Measurements from ENCODE around the gene GM2A.
A peak's percentile ranks its signal among the peaks of the same experiment; 100 is the strongest.

Gene GM2A

DNA sequence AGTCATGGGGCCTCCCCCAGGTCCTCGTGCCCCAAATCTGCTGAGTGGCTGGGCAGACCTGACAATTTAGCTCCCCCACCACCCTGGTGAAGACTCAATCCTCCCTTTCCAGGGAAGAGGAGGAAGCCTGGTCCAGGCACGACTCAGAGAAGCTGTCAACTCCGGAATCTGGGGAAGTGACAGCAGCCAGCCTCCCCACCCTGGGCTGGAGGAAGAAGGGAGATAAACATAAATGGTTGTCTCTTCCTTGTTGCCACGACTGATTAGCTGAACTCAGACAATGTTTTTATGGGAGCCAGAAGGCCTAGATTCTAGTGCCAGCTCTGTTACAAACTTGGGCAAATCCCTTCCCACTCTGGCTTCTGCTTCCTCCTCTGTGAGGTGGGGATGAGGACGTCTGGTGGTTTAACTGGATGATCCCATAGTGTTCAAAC is 44.5 kb upstream of the GM2A start:
- H3K27me3 ChIP-seq (ENCODE audit: insufficient read depth, low read length, poor library complexity, severe bottlenecking): no peaks in the 10 kb centered on the region
- TF ChIP-seq CTCF (conservative IDR thresholded peaks at IDR 0.05; ENCODE audit: low read length): no peak
- TF ChIP-seq EZH2phosphoT487 (IDR thresholded peaks at IDR 0.05; ENCODE audit: borderline replicate concordance): no peak
- no peaks in the 10 kb centered on the region for H3K36me3 ChIP-seq (ENCODE audit: insufficient read depth, low read length)
- peaks cover 9% of the 10 kb centered on the region; the same call in 1 of the 2 replicates for H3F3A ChIP-seq (ENCODE audit: low read depth)
- H3K4me1 ChIP-seq (ENCODE audit: insufficient read depth, low read length, poor library complexity, severe bottlenecking): peaks cover 35% of the 10 kb centered on the region
- no peaks in the 10 kb centered on the region for H4K20me1 ChIP-seq (ENCODE audit: insufficient read depth, low read length, poor library complexity, severe bottlenecking)
- H3K9ac ChIP-seq (ENCODE audit: low read depth, low read length, poor library complexity, severe bottlenecking): peak overlapping the region; percentile 2
- H2AFZ ChIP-seq (ENCODE audit: low read length): no peak overlapping the region
- no peaks in the 10 kb centered on the region for H3K9me2 ChIP-seq (replicated peaks; ENCODE audit: low read depth, low read length)
- H3K4me2 ChIP-seq (ENCODE audit: low read depth, low read length, poor library complexity, severe bottlenecking): peak overlapping the region; percentile 6
- peaks cover 42% of the 10 kb centered on the region for H3K79me2 ChIP-seq (ENCODE audit: insufficient read depth, low read length)
- H3K4me3 ChIP-seq (ENCODE audit: low read length, poor library complexity, severe bottlenecking): no peak overlapping the region
- no peaks in the 10 kb centered on the region for H3K9me3 ChIP-seq (ENCODE audit: insufficient read depth, low read depth, low read length)

DNA sequence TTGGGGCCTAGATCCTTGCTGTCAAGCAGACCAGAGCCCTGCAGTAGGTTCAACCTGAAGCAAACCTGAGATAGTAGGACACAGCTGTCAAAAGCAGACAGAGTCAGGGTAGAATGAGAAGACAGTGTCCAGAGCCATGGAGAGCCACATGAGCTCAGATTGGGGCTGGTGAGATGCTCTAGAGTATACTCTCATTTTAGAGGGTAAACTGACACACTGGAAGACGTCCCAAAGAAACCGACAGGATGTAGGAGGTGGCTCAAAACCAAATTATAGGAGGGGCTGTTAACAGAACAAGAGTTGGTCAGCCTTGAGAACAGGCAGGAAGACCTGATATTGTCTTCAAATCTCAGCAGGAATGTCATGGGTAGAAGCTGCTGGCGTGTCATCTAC is 40.6 kb upstream of the GM2A start:
- Histone ChIP-seq H3K4me1 (ENCODE audit: insufficient read depth, low read length, poor library complexity, severe bottlenecking) (peaks cover 64% of the 10 kb centered on the region), H3K4me2 (ENCODE audit: low read depth, low read length, poor library complexity, severe bottlenecking) (peak overlapping the region; percentile 96), H3K79me2 (ENCODE audit: insufficient read depth, low read length) (peaks cover 73% of the 10 kb centered on the region)

DNA sequence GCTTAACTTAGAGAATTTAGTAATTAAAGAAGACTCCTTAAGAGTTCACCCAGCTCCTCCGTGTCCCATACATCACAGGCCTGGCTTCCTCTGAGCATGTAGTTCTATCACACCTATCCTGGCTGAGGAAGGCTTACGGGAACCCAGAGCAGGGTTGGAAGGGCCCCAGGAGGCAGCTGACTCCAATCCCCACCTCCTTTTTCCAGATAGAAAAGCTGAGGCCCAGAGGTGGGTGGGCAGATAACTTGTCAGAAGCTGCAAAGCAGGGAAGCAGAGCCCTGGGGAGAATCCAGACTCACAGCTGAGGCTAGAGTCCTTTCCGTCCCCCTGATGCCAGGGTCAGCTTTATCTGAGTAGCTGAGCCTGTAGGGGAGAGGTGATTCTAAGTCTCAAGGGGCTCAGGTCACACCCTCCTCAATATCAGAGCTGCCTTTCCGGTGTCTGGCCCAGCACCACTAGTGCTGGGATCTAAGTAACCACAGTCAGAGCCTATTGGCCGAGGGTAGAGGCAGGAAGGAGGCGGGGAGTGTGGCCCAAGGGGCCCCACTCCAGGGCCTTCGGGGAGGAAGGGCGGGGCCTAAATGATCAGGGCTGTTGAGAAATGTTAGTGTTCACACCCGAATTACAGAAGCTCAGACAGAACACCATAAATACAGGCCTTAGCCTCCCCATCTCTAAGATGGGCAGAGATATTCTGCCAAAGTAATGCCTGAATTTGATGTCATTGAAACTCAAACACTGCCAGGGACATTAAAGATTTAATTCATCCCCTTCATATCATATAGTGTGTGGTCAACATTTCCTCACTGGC is 39.0 kb upstream of the GM2A start:
- TF ChIP-seq CTCF (conservative IDR thresholded peaks at IDR 0.05; ENCODE audit: low read length) (no peak), EZH2phosphoT487 (IDR thresholded peaks at IDR 0.05; ENCODE audit: borderline replicate concordance) (no peak)
- H3K4me2 ChIP-seq (ENCODE audit: low read depth, low read length, poor library complexity, severe bottlenecking): peak overlapping the region; percentile 96
- H3K4me3 ChIP-seq (ENCODE audit: low read length, poor library complexity, severe bottlenecking): peak overlapping the region; percentile 79
- H3K27me3 ChIP-seq (ENCODE audit: insufficient read depth, low read length, poor library complexity, severe bottlenecking): no peaks in the 10 kb centered on the region
- H3K9ac ChIP-seq (ENCODE audit: low read depth, low read length, poor library complexity, severe bottlenecking): peak overlapping the region; percentile 98
- no peaks in the 10 kb centered on the region for H3K9me2 ChIP-seq (replicated peaks; ENCODE audit: low read depth, low read length)
- H2AFZ ChIP-seq (ENCODE audit: low read length): no peak overlapping the region
- H3K4me1 ChIP-seq (ENCODE audit: insufficient read depth, low read length, poor library complexity, severe bottlenecking): peaks cover 72% of the 10 kb centered on the region
- H3F3A ChIP-seq (ENCODE audit: low read depth): peaks cover 24% of the 10 kb centered on the region
- no peaks in the 10 kb centered on the region for H3K9me3 ChIP-seq (ENCODE audit: insufficient read depth, low read depth, low read length)
- H4K20me1 ChIP-seq (ENCODE audit: insufficient read depth, low read length, poor library complexity, severe bottlenecking): peaks cover under 1% of the 10 kb centered on the region
- no peaks in the 10 kb centered on the region for H3K36me3 ChIP-seq (ENCODE audit: insufficient read depth, low read length)
- H3K79me2 ChIP-seq (ENCODE audit: insufficient read depth, low read length): peaks cover 82% of the 10 kb centered on the region

More for the DNA sequence above, 40.6 kb upstream of the GM2A start:
- Histone ChIP-seq H4K20me1 (ENCODE audit: insufficient read depth, low read length, poor library complexity, severe bottlenecking) (no peaks in the 10 kb centered on the region), H2AFZ (ENCODE audit: low read length) (no peak overlapping the region), H3K9ac (ENCODE audit: low read depth, low read length, poor library complexity, severe bottlenecking) (peak overlapping the region; percentile 98), H3K27me3 (ENCODE audit: insufficient read depth, low read length, poor library complexity, severe bottlenecking) (no peaks in the 10 kb centered on the region), H3K36me3 (ENCODE audit: insufficient read depth, low read length) (no peaks in the 10 kb centered on the region), H3K4me3 (ENCODE audit: low read length, poor library complexity, severe bottlenecking) (peak overlapping the region; percentile 79), H3K9me2 (replicated peaks; ENCODE audit: low read depth, low read length) (no peaks in the 10 kb centered on the region), H3F3A (ENCODE audit: low read depth) (peaks cover 24% of the 10 kb centered on the region), H3K9me3 (ENCODE audit: insufficient read depth, low read depth, low read length) (no peaks in the 10 kb centered on the region)
- TF ChIP-seq EZH2phosphoT487 (IDR thresholded peaks at IDR 0.05; ENCODE audit: borderline replicate concordance) (no peak), CTCF (conservative IDR thresholded peaks at IDR 0.05; ENCODE audit: low read length) (no peak)
